HepG2 (cell line): ENCODE data around the gene NDUFS7. TPM values are rescaled to one million over a fixed set of nuclear protein-coding genes. Genes with fewer than 3 reads are reported as not detected.

Source experiments
- AKAP8 ChIP-seq: sonication (generic); formaldehyde crosslinking; IDR thresholded peaks from 2 replicates; pipeline ENCODE4 v1.5.1; 2020; ENCODE audit warnings: mild to moderate bottlenecking, missing genetic modification reagents
- ERF ChIP-seq: IDR thresholded peaks from 2 replicates; pipeline ENCODE4 v1.6.1; 2018; ENCODE audit warnings: missing biosample characterization, missing genetic modification reagents
- MLLT10 ChIP-seq: sonication (generic); formaldehyde crosslinking; IDR thresholded peaks from 2 replicates; pipeline ENCODE4 v1.4.0; 2020; ENCODE audit warnings: missing genetic modification reagents
- POLR2AphosphoS5 ChIP-seq: IDR thresholded peaks from 2 replicates; pipeline ENCODE4 v1.6.1; 2012; ENCODE audit warnings: low read depth, low read length
- SAFB2 ChIP-seq: sonication (generic); formaldehyde crosslinking; IDR thresholded peaks from 2 replicates; pipeline ENCODE4 v1.5.1; 2020; ENCODE audit warnings: missing genetic modification reagents, low read depth, mild to moderate bottlenecking, borderline replicate concordance
- THAP11 ChIP-seq: IDR thresholded peaks from 2 replicates; pipeline ENCODE4 v1.6.1; 2016; ENCODE audit warnings: missing biosample characterization, missing genetic modification reagents
- YEATS4 ChIP-seq: sonication (generic); formaldehyde crosslinking; IDR thresholded peaks from 2 replicates; pipeline ENCODE4 v1.4.0; 2020; ENCODE audit warnings: missing genetic modification reagents, borderline replicate concordance
- ZBTB7B ChIP-seq: sonication (generic); formaldehyde crosslinking; IDR thresholded peaks from 2 replicates; pipeline ENCODE4 v1.4.0; 2020; ENCODE audit warnings: missing genetic modification reagents
- ZIK1 ChIP-seq: sonication (generic); formaldehyde crosslinking; IDR thresholded peaks from 2 replicates; pipeline ENCODE4 v1.5.0; 2020; ENCODE audit warnings: mild to moderate bottlenecking, low read depth, missing genetic modification reagents, borderline replicate concordance
- ZNF143 ChIP-seq: sonication (generic); formaldehyde crosslinking; IDR thresholded peaks from 2 replicates; pipeline ENCODE4 v1.4.0; 2020; ENCODE audit warnings: missing genetic modification reagents
- ZNF234 ChIP-seq: sonication (generic); formaldehyde crosslinking; conservative IDR thresholded peaks from 2 replicates; pipeline ENCODE4 v1.5.1; 2020; ENCODE audit warnings: mild to moderate bottlenecking, missing genetic modification reagents
- ZNF883 ChIP-seq: sonication (generic); formaldehyde crosslinking; IDR thresholded peaks from 2 replicates; pipeline ENCODE4 v1.5.1; 2020; ENCODE audit warnings: mild to moderate bottlenecking, missing genetic modification reagents; ENCODE audit errors: not compliant biosample characterization
- polyA plus RNA-seq, 8 experiments: library from polyadenylated mRNA; depleted of rRNA in 3 of 8; stranded (reverse) in 7 of 8; unstranded in 1 of 8; fragments of >200 nt; fragmentation: Illumina TruSeq in 4 of 8; extraction: Trizol in 4 of 8; gene quantifications; 2 replicates each; pipeline versions ENCODE4 v1.2.1 to v1.2.3, GENCODE V29; 2011 to 2016; ENCODE audit warnings: low read depth in 4 of 8, missing spikeins in 1 of 8, mixed read lengths in 1 of 8; ENCODE audit not compliant: insufficient read depth in 1 of 8
- total RNA-seq, 5 experiments: library from RNA; depleted of rRNA; stranded (reverse); fragments of >200 nt; fragmentation: Illumina TruSeq; extraction: Trizol; gene quantifications; 2 replicates each; pipeline ENCODE4 v1.2.3, GENCODE V29; 2016; ENCODE audit warnings: low read depth in 1 of 5
- TF ChIP-seq, protein P1 (sequence below): sonication (generic); formaldehyde crosslinking; IDR thresholded peaks from 2 replicates; pipeline ENCODE4 v1.5.0; 2020; ENCODE audit warnings: mild to moderate bottlenecking, missing genetic modification reagents, borderline replicate concordance
- TF ChIP-seq, protein P2 (sequence below): sonication (generic); formaldehyde crosslinking; IDR thresholded peaks from 2 replicates; pipeline ENCODE4 v1.5.0; 2020; ENCODE audit warnings: missing genetic modification reagents, mild to moderate bottlenecking, borderline replicate concordance
- TF ChIP-seq, protein P3 (sequence below): sonication (generic); formaldehyde crosslinking; IDR thresholded peaks from 2 replicates; pipeline ENCODE4 v1.4.0; 2020; ENCODE audit warnings: missing genetic modification reagents
- TF ChIP-seq, protein P4 (sequence below): sonication (generic); formaldehyde crosslinking; IDR thresholded peaks from 2 replicates; pipeline ENCODE4 v1.4.0; 2020; ENCODE audit warnings: missing genetic modification reagents

Gene NDUFS7
- total and polyA plus RNA-seq, 2 of the 13 experiments (the other 11 are each of a cell fraction or from before 2014, with no cell fraction given) = 34.3 to 66.9 TPM

DNA sequence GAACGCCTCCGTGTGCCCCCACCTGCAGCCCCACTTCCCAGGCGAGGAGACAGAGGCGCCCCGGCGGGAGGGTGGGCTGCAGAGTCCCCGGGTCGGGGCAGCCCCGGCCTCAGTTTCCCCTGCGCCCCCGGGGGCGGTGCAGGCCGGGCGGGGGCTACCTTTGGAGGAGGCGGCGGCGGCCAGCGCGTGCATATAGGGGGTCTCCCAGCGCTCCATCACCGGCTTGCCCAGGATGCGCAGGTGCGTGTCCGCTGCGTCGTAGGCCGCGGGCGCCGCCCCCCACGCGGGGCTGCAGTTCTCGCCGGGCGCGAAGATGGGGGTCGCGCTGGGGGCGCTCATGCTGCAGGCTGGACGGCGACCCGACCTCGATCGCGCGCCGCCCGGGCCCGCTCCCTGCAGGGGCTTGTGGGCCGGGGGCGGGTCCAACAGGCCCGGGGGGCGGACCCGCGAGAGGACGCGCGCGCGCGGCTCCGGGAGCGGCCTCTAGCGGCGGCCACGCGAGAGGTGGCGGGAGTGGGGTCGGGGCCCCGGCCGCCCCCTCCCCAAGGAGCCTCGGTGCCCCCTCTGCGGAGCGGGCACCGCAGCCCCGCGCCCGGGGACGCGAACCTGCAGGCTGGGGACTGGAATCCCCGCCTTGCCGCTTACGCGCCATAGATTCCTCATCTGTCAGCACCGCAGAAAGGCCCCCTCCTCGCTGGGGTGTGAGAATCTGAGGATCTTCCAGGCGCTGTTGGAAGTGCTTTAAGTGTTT, 17.6 kb downstream of the NDUFS7 start, which contains the start of gene GAMT (continued):
- TF ChIP-seq, protein P1, sequence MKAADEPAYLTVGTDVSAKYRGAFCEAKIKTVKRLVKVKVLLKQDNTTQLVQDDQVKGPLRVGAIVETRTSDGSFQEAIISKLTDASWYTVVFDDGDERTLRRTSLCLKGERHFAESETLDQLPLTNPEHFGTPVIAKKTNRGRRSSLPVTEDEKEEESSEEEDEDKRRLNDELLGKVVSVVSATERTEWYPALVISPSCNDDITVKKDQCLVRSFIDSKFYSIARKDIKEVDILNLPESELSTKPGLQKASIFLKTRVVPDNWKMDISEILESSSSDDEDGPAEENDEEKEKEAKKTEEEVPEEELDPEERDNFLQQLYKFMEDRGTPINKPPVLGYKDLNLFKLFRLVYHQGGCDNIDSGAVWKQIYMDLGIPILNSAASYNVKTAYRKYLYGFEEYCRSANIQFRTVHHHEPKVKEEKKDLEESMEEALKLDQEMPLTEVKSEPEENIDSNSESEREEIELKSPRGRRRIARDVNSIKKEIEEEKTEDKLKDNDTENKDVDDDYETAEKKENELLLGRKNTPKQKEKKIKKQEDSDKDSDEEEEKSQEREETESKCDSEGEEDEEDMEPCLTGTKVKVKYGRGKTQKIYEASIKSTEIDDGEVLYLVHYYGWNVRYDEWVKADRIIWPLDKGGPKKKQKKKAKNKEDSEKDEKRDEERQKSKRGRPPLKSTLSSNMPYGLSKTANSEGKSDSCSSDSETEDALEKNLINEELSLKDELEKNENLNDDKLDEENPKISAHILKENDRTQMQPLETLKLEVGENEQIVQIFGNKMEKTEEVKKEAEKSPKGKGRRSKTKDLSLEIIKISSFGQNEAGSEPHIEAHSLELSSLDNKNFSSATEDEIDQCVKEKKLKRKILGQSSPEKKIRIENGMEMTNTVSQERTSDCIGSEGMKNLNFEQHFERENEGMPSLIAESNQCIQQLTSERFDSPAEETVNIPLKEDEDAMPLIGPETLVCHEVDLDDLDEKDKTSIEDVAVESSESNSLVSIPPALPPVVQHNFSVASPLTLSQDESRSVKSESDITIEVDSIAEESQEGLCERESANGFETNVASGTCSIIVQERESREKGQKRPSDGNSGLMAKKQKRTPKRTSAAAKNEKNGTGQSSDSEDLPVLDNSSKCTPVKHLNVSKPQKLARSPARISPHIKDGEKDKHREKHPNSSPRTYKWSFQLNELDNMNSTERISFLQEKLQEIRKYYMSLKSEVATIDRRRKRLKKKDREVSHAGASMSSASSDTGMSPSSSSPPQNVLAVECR = peak; percentile 18; the same call in 1 of the 2 replicates
- TF ChIP-seq YEATS4 (CRISPR knock-in tag) (0 out of 2 replicates have a peak, but pooled peaks have one; percentile 14), ZIK1 (no peak), POLR2AphosphoS5 (peak; percentile 48; the same call in 1 of the 2 replicates), ZNF234 (CRISPR knock-in tag) (0 out of 2 replicates have a peak, but pooled peaks have one; percentile 31), MLLT10 (CRISPR knock-in tag) (no peak), ZNF143 (CRISPR knock-in tag) (peak; percentile 64), THAP11 (CRISPR knock-in tag) (0 out of 2 replicates have a peak, but pooled peaks have one; percentile 11), ZNF883 (CRISPR knock-in tag) (peak; percentile 53), SAFB2 (CRISPR knock-in tag) (peak; percentile 85; the same call in 1 of the 2 replicates), ERF (CRISPR knock-in tag) (0 out of 2 replicates have a peak, but pooled peaks have one; percentile 9), ZBTB7B (CRISPR knock-in tag) (peak; percentile 75; the same call in 1 of the 2 replicates), AKAP8 (CRISPR knock-in tag) (peak; percentile 78; the same call in 1 of the 2 replicates)
- TF ChIP-seq, protein P2, sequence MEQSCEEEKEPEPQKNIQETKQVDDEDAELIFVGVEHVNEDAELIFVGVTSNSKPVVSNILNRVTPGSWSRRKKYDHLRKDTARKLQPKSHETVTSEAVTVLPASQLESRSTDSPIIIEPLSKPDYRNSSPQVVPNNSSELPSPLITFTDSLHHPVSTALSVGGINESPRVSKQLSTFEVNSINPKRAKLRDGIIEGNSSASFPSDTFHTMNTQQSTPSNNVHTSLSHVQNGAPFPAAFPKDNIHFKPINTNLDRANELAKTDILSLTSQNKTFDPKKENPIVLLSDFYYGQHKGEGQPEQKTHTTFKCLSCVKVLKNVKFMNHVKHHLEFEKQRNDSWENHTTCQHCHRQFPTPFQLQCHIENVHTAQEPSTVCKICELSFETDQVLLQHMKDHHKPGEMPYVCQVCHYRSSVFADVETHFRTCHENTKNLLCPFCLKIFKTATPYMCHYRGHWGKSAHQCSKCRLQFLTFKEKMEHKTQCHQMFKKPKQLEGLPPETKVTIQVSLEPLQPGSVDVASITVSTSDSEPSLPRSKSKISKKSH (CRISPR knock-in tag) = no peak
- TF ChIP-seq, protein P3, sequence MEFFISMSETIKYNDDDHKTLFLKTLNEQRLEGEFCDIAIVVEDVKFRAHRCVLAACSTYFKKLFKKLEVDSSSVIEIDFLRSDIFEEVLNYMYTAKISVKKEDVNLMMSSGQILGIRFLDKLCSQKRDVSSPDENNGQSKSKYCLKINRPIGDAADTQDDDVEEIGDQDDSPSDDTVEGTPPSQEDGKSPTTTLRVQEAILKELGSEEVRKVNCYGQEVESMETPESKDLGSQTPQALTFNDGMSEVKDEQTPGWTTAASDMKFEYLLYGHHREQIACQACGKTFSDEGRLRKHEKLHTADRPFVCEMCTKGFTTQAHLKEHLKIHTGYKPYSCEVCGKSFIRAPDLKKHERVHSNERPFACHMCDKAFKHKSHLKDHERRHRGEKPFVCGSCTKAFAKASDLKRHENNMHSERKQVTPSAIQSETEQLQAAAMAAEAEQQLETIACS = peak; percentile 40
- TF ChIP-seq, protein P4, sequence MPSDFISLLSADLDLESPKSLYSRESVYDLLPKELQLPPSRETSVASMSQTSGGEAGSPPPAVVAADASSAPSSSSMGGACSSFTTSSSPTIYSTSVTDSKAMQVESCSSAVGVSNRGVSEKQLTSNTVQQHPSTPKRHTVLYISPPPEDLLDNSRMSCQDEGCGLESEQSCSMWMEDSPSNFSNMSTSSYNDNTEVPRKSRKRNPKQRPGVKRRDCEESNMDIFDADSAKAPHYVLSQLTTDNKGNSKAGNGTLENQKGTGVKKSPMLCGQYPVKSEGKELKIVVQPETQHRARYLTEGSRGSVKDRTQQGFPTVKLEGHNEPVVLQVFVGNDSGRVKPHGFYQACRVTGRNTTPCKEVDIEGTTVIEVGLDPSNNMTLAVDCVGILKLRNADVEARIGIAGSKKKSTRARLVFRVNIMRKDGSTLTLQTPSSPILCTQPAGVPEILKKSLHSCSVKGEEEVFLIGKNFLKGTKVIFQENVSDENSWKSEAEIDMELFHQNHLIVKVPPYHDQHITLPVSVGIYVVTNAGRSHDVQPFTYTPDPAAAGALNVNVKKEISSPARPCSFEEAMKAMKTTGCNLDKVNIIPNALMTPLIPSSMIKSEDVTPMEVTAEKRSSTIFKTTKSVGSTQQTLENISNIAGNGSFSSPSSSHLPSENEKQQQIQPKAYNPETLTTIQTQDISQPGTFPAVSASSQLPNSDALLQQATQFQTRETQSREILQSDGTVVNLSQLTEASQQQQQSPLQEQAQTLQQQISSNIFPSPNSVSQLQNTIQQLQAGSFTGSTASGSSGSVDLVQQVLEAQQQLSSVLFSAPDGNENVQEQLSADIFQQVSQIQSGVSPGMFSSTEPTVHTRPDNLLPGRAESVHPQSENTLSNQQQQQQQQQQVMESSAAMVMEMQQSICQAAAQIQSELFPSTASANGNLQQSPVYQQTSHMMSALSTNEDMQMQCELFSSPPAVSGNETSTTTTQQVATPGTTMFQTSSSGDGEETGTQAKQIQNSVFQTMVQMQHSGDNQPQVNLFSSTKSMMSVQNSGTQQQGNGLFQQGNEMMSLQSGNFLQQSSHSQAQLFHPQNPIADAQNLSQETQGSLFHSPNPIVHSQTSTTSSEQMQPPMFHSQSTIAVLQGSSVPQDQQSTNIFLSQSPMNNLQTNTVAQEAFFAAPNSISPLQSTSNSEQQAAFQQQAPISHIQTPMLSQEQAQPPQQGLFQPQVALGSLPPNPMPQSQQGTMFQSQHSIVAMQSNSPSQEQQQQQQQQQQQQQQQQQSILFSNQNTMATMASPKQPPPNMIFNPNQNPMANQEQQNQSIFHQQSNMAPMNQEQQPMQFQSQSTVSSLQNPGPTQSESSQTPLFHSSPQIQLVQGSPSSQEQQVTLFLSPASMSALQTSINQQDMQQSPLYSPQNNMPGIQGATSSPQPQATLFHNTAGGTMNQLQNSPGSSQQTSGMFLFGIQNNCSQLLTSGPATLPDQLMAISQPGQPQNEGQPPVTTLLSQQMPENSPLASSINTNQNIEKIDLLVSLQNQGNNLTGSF = no peak
